Measurements from ENCODE around the gene TSSC4.

DNA sequence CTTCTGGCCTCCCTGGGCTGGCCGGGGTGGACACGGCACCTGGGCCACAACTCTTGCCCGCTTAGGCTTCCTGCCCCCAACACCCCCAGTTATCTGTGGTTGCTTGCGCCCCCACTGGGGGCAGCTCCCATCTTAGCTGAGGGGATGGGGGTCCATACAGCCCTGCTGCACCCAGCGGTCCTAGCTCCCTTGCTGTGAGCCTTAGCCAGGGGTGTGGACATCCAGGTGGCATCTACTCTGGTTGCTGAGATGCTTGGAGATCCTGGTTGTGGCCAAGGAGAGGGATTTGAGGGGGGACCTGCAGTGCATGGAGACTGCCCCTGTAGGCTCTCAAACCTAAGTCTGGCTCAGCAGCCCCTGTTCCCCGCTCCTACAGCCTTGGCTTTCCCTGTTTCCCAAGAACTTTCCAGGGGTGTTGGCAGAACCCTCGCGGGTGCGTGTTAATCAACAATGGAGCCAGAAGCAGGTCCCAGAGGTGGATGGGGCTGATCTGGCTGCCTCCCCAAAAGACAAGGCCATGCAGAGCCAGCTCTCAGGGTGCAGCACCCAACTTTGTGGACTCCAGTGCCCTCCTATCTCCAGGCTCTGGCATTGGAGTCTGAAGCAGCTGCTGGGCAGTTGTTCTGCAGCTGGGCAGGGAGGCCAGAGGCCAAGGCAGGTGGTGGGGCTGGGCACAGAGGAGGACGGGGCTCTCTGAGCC is 47.6 kb downstream of the TSSC4 start:
- TF ChIP-seq, protein P1, sequence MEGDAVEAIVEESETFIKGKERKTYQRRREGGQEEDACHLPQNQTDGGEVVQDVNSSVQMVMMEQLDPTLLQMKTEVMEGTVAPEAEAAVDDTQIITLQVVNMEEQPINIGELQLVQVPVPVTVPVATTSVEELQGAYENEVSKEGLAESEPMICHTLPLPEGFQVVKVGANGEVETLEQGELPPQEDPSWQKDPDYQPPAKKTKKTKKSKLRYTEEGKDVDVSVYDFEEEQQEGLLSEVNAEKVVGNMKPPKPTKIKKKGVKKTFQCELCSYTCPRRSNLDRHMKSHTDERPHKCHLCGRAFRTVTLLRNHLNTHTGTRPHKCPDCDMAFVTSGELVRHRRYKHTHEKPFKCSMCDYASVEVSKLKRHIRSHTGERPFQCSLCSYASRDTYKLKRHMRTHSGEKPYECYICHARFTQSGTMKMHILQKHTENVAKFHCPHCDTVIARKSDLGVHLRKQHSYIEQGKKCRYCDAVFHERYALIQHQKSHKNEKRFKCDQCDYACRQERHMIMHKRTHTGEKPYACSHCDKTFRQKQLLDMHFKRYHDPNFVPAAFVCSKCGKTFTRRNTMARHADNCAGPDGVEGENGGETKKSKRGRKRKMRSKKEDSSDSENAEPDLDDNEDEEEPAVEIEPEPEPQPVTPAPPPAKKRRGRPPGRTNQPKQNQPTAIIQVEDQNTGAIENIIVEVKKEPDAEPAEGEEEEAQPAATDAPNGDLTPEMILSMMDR (IDR thresholded peaks at IDR 0.05): no peak
- TF ChIP-seq POLR2AphosphoS5 (IDR thresholded peaks at IDR 0.05) (no peak), POLR2A (IDR thresholded peaks at IDR 0.05) (no peak), EP300 (IDR thresholded peaks at IDR 0.05) (no peak)

Data from stomach (tissue), 4 donors.